GM12878 (cell line): ENCODE results near the gene TOMM20. TPM values are rescaled to one million over a fixed set of nuclear protein-coding genes. Genes with fewer than 3 reads are reported as not detected.

Experiments used
- ASH2L ChIP-seq: fragments of 300-600, 200-600 bp; sonication (generic); IDR thresholded peaks from 2 replicates; pipeline ENCODE4 v1.6.1; 2017; ENCODE audit warnings: low read depth, mild to moderate bottlenecking, borderline replicate concordance
- ATF2 ChIP-seq: IDR thresholded peaks from 2 replicates; pipeline ENCODE4 v1.6.1; 2012; ENCODE audit warnings: low read length, inconsistent platforms
- BCLAF1 ChIP-seq: fragments of 450-650 bp; IDR thresholded peaks from 2 replicates; pipeline ENCODE4 v1.6.1; 2017; ENCODE audit warnings: antibody characterized with exemption, mild to moderate bottlenecking, moderate library complexity
- CREB1 ChIP-seq: IDR thresholded peaks from 2 replicates; pipeline ENCODE4 v1.6.1; 2012; ENCODE audit warnings: low read depth, mild to moderate bottlenecking, inconsistent platforms
- DPF2 ChIP-seq: fragments of 450-650 bp; IDR thresholded peaks from 2 replicates; pipeline ENCODE4 v1.6.1; 2017; ENCODE audit warnings: mild to moderate bottlenecking
- E2F4 ChIP-seq: IDR thresholded peaks from 2 replicates; pipeline ENCODE4 v1.6.1; 2012; ENCODE audit warnings: low read depth, low read length, improper control_type of control experiment
- EED ChIP-seq: sonication (generic); IDR thresholded peaks from 2 replicates; pipeline ENCODE4 v1.6.1; 2016; ENCODE audit warnings: antibody characterized with exemption, low read depth
- EP300 ChIP-seq, 2 experiments: fragments of 150-350 bp in 1 of 2; IDR thresholded peaks; 2 replicates each; pipeline ENCODE4 v1.6.1; 2011 to 2012; ENCODE audit warnings: low read depth in 2 of 2, low read length in 2 of 2, borderline replicate concordance in 1 of 2, improper control_type of control experiment in 1 of 2, inconsistent platforms in 1 of 2; ENCODE audit not compliant: control insufficient read depth in 1 of 2
- HCFC1 ChIP-seq: fragments of 150-350 bp; IDR thresholded peaks from 2 replicates; pipeline ENCODE4 v1.6.1; 2014; ENCODE audit warnings: low read length
- KLF5 ChIP-seq: fragments of 450-650 bp; IDR thresholded peaks from 2 replicates; pipeline ENCODE4 v1.6.1; 2014; ENCODE audit warnings: mild to moderate bottlenecking; ENCODE audit not compliant: partially characterized antibody
- NKRF ChIP-seq: fragments of 450-650 bp; conservative IDR thresholded peaks from 2 replicates; pipeline ENCODE4 v1.6.1; 2017; ENCODE audit warnings: mild to moderate bottlenecking, moderate library complexity
- PML ChIP-seq: IDR thresholded peaks from 2 replicates; pipeline ENCODE4 v1.6.1; 2012; ENCODE audit warnings: low read length, inconsistent platforms
- RUNX3 ChIP-seq: IDR thresholded peaks from 2 replicates; pipeline ENCODE4 v1.6.1; 2012; ENCODE audit warnings: low read length, inconsistent platforms
- SIN3A ChIP-seq: IDR thresholded peaks from 2 replicates; pipeline ENCODE4 v1.6.1; 2012; ENCODE audit warnings: low read depth, low read length, improper control_type of control experiment
- SMAD1 ChIP-seq: fragments of 450-650 bp; IDR thresholded peaks from 2 replicates; pipeline ENCODE4 v1.6.1; 2018; ENCODE audit warnings: mild to moderate bottlenecking, low read depth; ENCODE audit not compliant: partially characterized antibody
- SMC3 ChIP-seq: IDR thresholded peaks from 2 replicates; pipeline ENCODE4 v1.6.1; 2011; ENCODE audit warnings: low read length, improper control_type of control experiment, borderline replicate concordance
- ZBTB33 ChIP-seq: fragments of 450-650 bp; IDR thresholded peaks from 2 replicates; pipeline ENCODE4 v1.6.1; 2017; ENCODE audit warnings: mild to moderate bottlenecking
- ZZZ3 ChIP-seq: IDR thresholded peaks from 2 replicates; pipeline ENCODE4 v1.6.1; 2011; ENCODE audit warnings: low read depth; ENCODE audit not compliant: control insufficient read depth, insufficient read length
- polyA plus RNA-seq, 11 experiments: library from polyadenylated mRNA; depleted of rRNA in 4 of 11; unstranded in 6 of 11; stranded (reverse) in 5 of 11; fragments of >200 nt; fragmentation: Nextera tagmentation in 4 of 11; fragmentation: Illumina TruSeq in 1 of 11; extraction: Ambion mirVana in 4 of 11; extraction: Trizol in 1 of 11; gene quantifications; 1 replicate in 1 of 11; 2 replicates in 10 of 11; pipeline versions ENCODE4 v1.2.1 to v1.2.3, GENCODE V29; 2011 to 2016; ENCODE audit warnings: inconsistent platforms in 2 of 11, missing spikeins in 2 of 11, low read depth in 1 of 11
- total RNA-seq, 4 experiments: library from RNA; depleted of rRNA in 3 of 4; stranded (reverse); fragments of >200 nt in 3 of 4; fragmentation: Illumina TruSeq in 1 of 4; extraction: Trizol in 1 of 4; gene quantifications; 2 replicates each; pipeline versions ENCODE4 v1.2.1 to v1.2.3, GENCODE V29; 2013 to 2021

The TOMM20 gene
- total and polyA plus RNA-seq, 10 of the 15 experiments (the other 5 are each of a cell fraction or from before 2014, with no cell fraction given), result 39.8 to 138 (median 70.1) TPM

GRCh38 chr1:235074523-235075047, 54.1 kb downstream of the TOMM20 start (continued):
- TF ChIP-seq PML (no peak), RUNX3 (no peak), BCLAF1 (no peak), EP300 (IDR thresholded peaks at IDR 0.05; ENCODE audit: borderline replicate concordance in 1 of 2, control insufficient read depth in 1 of 2, low read depth in 2 of 2, low read length in 2 of 2) (peak; percentile 43 to 92; a peak in 3 of 4 replicates), CREB1 (no peak), DPF2 (no peak), NKRF (no peak), ZZZ3 (no peak), KLF5 (no peak), SIN3A (no peak), SMC3 (0 out of 2 replicates have a peak, but pooled peaks have one; percentile 26), SMAD1 (no peak), ATF2 (no peak), HCFC1 (no peak), ZBTB33 (no peak), ASH2L (peak; percentile 37; the same call in 1 of the 2 replicates), EED (no peak), E2F4 (no peak)
